Measurements from ENCODE around the gene LMX1B.

LMX1B gene

GRCh38 chr9:126675147-126675467 lies 61.4 kb downstream of the LMX1B start:
- Histone ChIP-seq H4K20me1 (ENCODE audit: low read depth, low read length) (no peaks in the 10 kb centered on the region), H3K27me3 (ENCODE audit: low read length) (no peaks in the 10 kb centered on the region), H2AFZ (ENCODE audit: low read depth, low read length, severe bottlenecking) (no peak overlapping the region), H3K9me2 (replicated peaks; ENCODE audit: insufficient read depth, low read length) (no peaks in the 10 kb centered on the region), H3K36me3 (ENCODE audit: low read length) (no peaks in the 10 kb centered on the region), H3K4me2 (ENCODE audit: low read depth, low read length, poor library complexity, severe bottlenecking) (no peak overlapping the region), H3K4me3 (ENCODE audit: insufficient read depth, low read length, poor library complexity, severe bottlenecking) (no peak overlapping the region), H3F3A (ENCODE audit: insufficient read depth) (no peaks in the 10 kb centered on the region), H3K9ac (ENCODE audit: low read length) (no peak overlapping the region), H3K27ac (ENCODE audit: low read depth, low read length) (no peak overlapping the region), H3K79me2 (ENCODE audit: insufficient read depth, low read length) (no peaks in the 10 kb centered on the region), H3K9me3 (ENCODE audit: insufficient read depth, low read length) (no peaks in the 10 kb centered on the region)
- TF ChIP-seq CTCF (IDR thresholded peaks at IDR 0.05; ENCODE audit: insufficient read depth, low read length, poor library complexity, severe bottlenecking) = no peak
- no peak for TF ChIP-seq EZH2phosphoT487 (conservative IDR thresholded peaks at IDR 0.05; ENCODE audit: low read length)

- no peaks in the 10 kb centered on the region for H3K27me3 ChIP-seq (ENCODE audit: low read length)
- H3K4me3 ChIP-seq (ENCODE audit: insufficient read depth, low read length, poor library complexity, severe bottlenecking) = no peak overlapping the region
Measured at GRCh38 chr9:126676102-126676684, 62.5 kb downstream of the LMX1B start.

GRCh38 chr9:126676685-126677143 lies 63.0 kb downstream of the LMX1B start:
- Histone ChIP-seq H3K9me3 (ENCODE audit: insufficient read depth, low read length) (no peaks in the 10 kb centered on the region), H2AFZ (ENCODE audit: low read depth, low read length, severe bottlenecking) (no peak overlapping the region), H4K20me1 (ENCODE audit: low read depth, low read length) (no peaks in the 10 kb centered on the region), H3K27ac (ENCODE audit: low read depth, low read length) (no peak overlapping the region), H3K4me3 (ENCODE audit: insufficient read depth, low read length, poor library complexity, severe bottlenecking) (no peak overlapping the region), H3K27me3 (ENCODE audit: low read length) (no peaks in the 10 kb centered on the region), H3K9ac (ENCODE audit: low read length) (no peak overlapping the region), H3K9me2 (replicated peaks; ENCODE audit: insufficient read depth, low read length) (no peaks in the 10 kb centered on the region), H3K4me2 (ENCODE audit: low read depth, low read length, poor library complexity, severe bottlenecking) (no peak overlapping the region), H3F3A (ENCODE audit: insufficient read depth) (no peaks in the 10 kb centered on the region), H3K79me2 (ENCODE audit: insufficient read depth, low read length) (no peaks in the 10 kb centered on the region), H3K36me3 (ENCODE audit: low read length) (no peaks in the 10 kb centered on the region)
- no peak for TF ChIP-seq EZH2phosphoT487 (conservative IDR thresholded peaks at IDR 0.05; ENCODE audit: low read length)

More at GRCh38 chr9:126676102-126676684, 62.5 kb downstream of the LMX1B start:
- H2AFZ ChIP-seq (ENCODE audit: low read depth, low read length, severe bottlenecking) = no peak overlapping the region
- H3K4me2 ChIP-seq (ENCODE audit: low read depth, low read length, poor library complexity, severe bottlenecking) = no peak overlapping the region
- H3K27ac ChIP-seq (ENCODE audit: low read depth, low read length) = no peak overlapping the region
- TF ChIP-seq CTCF (IDR thresholded peaks at IDR 0.05; ENCODE audit: insufficient read depth, low read length, poor library complexity, severe bottlenecking) (no peak), EZH2phosphoT487 (conservative IDR thresholded peaks at IDR 0.05; ENCODE audit: low read length) (no peak)
- H3K9me3 ChIP-seq (ENCODE audit: insufficient read depth, low read length) = no peaks in the 10 kb centered on the region
- no peaks in the 10 kb centered on the region for H3K36me3 ChIP-seq (ENCODE audit: low read length)
- H3K9ac ChIP-seq (ENCODE audit: low read length) = no peak overlapping the region
- H3K9me2 ChIP-seq (replicated peaks; ENCODE audit: insufficient read depth, low read length) = no peaks in the 10 kb centered on the region
- no peaks in the 10 kb centered on the region for H3F3A ChIP-seq (ENCODE audit: insufficient read depth)
- no peaks in the 10 kb centered on the region for H4K20me1 ChIP-seq (ENCODE audit: low read depth, low read length)
- H3K79me2 ChIP-seq (ENCODE audit: insufficient read depth, low read length) = no peaks in the 10 kb centered on the region

GRCh38 chr9:126677188-126678084 lies 63.7 kb downstream of the LMX1B start:
- H2AFZ ChIP-seq (ENCODE audit: low read depth, low read length, severe bottlenecking) = no peak overlapping the region
- no peak overlapping the region for H3K4me3 ChIP-seq (ENCODE audit: insufficient read depth, low read length, poor library complexity, severe bottlenecking)
- no peaks in the 10 kb centered on the region for H3K9me2 ChIP-seq (replicated peaks; ENCODE audit: insufficient read depth, low read length)
- H3K27me3 ChIP-seq (ENCODE audit: low read length) = no peaks in the 10 kb centered on the region
- no peaks in the 10 kb centered on the region for H3F3A ChIP-seq (ENCODE audit: insufficient read depth)
- no peaks in the 10 kb centered on the region for H4K20me1 ChIP-seq (ENCODE audit: low read depth, low read length)
- no peaks in the 10 kb centered on the region for H3K79me2 ChIP-seq (ENCODE audit: insufficient read depth, low read length)
- no peak overlapping the region for H3K27ac ChIP-seq (ENCODE audit: low read depth, low read length)
- H3K9me3 ChIP-seq (ENCODE audit: insufficient read depth, low read length) = no peaks in the 10 kb centered on the region
- H3K4me2 ChIP-seq (ENCODE audit: low read depth, low read length, poor library complexity, severe bottlenecking) = no peak overlapping the region
- no peak overlapping the region for H3K9ac ChIP-seq (ENCODE audit: low read length)
- TF ChIP-seq CTCF (IDR thresholded peaks at IDR 0.05; ENCODE audit: insufficient read depth, low read length, poor library complexity, severe bottlenecking) = no peak
- no peak for TF ChIP-seq EZH2phosphoT487 (conservative IDR thresholded peaks at IDR 0.05; ENCODE audit: low read length)
- no peaks in the 10 kb centered on the region for H3K36me3 ChIP-seq (ENCODE audit: low read length)

Data from SU-DHL-6 (cell line).